LNCaP clone FGC (cell line): ENCODE measurements around the gene HIRA.

Source experiments
- DNase-seq: peaks from one replicate; pipeline ENCODE4 v3.0.0-alpha.2; 2011; ENCODE audit warnings: low read depth
- H3K4me3 ChIP-seq: 2 replicates; pipeline ENCODE4 v1.5.1; 2011; ENCODE audit warnings: mild to moderate bottlenecking, low read depth, low read length, control low read depth
- TF ChIP-seq, protein P1 (sequence below): IDR thresholded peaks from 2 replicates; pipeline ENCODE4 v1.5.1; 2012; ENCODE audit warnings: mild to moderate bottlenecking; ENCODE audit not compliant: control insufficient read depth, insufficient read depth; ENCODE audit errors: extremely low read depth

HIRA gene, protein sequence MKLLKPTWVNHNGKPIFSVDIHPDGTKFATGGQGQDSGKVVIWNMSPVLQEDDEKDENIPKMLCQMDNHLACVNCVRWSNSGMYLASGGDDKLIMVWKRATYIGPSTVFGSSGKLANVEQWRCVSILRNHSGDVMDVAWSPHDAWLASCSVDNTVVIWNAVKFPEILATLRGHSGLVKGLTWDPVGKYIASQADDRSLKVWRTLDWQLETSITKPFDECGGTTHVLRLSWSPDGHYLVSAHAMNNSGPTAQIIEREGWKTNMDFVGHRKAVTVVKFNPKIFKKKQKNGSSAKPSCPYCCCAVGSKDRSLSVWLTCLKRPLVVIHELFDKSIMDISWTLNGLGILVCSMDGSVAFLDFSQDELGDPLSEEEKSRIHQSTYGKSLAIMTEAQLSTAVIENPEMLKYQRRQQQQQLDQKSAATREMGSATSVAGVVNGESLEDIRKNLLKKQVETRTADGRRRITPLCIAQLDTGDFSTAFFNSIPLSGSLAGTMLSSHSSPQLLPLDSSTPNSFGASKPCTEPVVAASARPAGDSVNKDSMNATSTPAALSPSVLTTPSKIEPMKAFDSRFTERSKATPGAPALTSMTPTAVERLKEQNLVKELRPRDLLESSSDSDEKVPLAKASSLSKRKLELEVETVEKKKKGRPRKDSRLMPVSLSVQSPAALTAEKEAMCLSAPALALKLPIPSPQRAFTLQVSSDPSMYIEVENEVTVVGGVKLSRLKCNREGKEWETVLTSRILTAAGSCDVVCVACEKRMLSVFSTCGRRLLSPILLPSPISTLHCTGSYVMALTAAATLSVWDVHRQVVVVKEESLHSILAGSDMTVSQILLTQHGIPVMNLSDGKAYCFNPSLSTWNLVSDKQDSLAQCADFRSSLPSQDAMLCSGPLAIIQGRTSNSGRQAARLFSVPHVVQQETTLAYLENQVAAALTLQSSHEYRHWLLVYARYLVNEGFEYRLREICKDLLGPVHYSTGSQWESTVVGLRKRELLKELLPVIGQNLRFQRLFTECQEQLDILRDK

GRCh38 chr22:19431649-19432132, at the start of gene HIRA:
Gene HIRA, minus strand, starts transcription at chr22:19431733. Its CDS starts 257 bp downstream, at chr22:19431476.
- TF ChIP-seq, protein P1, sequence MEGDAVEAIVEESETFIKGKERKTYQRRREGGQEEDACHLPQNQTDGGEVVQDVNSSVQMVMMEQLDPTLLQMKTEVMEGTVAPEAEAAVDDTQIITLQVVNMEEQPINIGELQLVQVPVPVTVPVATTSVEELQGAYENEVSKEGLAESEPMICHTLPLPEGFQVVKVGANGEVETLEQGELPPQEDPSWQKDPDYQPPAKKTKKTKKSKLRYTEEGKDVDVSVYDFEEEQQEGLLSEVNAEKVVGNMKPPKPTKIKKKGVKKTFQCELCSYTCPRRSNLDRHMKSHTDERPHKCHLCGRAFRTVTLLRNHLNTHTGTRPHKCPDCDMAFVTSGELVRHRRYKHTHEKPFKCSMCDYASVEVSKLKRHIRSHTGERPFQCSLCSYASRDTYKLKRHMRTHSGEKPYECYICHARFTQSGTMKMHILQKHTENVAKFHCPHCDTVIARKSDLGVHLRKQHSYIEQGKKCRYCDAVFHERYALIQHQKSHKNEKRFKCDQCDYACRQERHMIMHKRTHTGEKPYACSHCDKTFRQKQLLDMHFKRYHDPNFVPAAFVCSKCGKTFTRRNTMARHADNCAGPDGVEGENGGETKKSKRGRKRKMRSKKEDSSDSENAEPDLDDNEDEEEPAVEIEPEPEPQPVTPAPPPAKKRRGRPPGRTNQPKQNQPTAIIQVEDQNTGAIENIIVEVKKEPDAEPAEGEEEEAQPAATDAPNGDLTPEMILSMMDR = no peak
- peak within 1 kb of the TSS; percentile 97 for H3K4me3 ChIP-seq
- peak; percentile 48 for DNase-seq

GRCh38 chr22:19480789-19481188, 49.3 kb upstream of the HIRA start:
- TF ChIP-seq, protein P1 = no peak
- H3K4me3 ChIP-seq = peak overlapping the region; percentile 92
- DNase-seq = no peak

- peak overlapping the region; percentile 92 for H3K4me3 ChIP-seq
- DNase-seq = no peak
- TF ChIP-seq, protein P1 = no peak
Observed at GRCh38 chr22:19480173-19480568, 48.6 kb upstream of the HIRA start.

GRCh38 chr22:19479355-19480172, 48.0 kb upstream of the HIRA start, which contains the start of gene CDC45:
Gene CDC45, plus strand, starts transcription at chr22:19479920. Its CDS starts 49 bp downstream, at chr22:19479969.
- TF ChIP-seq, protein P1 = no peak
- peak within 1 kb of the TSS; percentile 92 for H3K4me3 ChIP-seq
- DNase-seq = peak; percentile 97

DNA sequence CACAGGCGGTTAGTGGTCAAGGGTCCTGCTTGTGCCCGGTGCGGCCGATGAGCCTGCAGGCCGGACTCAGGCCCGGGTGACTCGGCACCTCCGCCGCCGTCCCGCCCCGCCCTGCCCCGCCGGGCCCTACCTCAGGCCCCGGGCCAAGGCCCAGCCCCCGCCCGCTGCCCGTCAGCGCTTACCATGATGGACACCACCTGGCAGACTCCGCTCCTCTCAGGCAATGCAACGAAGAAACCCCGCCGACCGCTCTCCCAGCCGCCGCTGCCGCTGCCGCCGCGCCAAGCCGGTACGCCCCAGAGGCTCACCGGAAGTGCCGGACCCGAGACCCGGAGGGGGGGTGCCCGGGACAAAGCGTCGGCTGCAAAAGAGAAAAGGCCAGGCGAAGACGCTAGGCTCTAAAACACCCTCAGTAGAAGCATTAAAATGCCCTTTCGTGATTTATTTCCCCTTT, 47.4 kb upstream of the HIRA start, which contains the start of gene UFD1:
TSS of gene UFD1 (minus strand) at position 293 of the 454 bp plus-strand sequence. CDS start at position 185, 108 bp downstream.
- peak; percentile 31 for DNase-seq
- TF ChIP-seq, protein P1 = no peak
- peak within 1 kb of the TSS; percentile 92 for H3K4me3 ChIP-seq
